SK-N-SH treated with all-trans-retinoic acid at 6 μM for 48 hours (cell line): ENCODE results near the gene ARL4C.

ENCODE experiments used
- ATAC-seq: fragments of 200-7000 bp; cut with Tn5 transposase; 3 replicates; pipeline ENCODE4 v1.9.1; 2020; ENCODE audit warnings: mild to moderate bottlenecking, moderate library complexity
- ARNTL ChIP-seq: fragments of 450-650 bp; formaldehyde crosslinking; IDR thresholded peaks from 2 replicates; pipeline ENCODE4 v1.5.0; 2020; ENCODE audit warnings: low read depth, mild to moderate bottlenecking, moderate library complexity, borderline replicate concordance
- BACH2 ChIP-seq: fragments of 250-450 bp; sonication (Bioruptor Pico); IDR thresholded peaks from 2 replicates; pipeline ENCODE4 v1.9.0; 2021; ENCODE audit warnings: mild to moderate bottlenecking, borderline replicate concordance
- CREB5 ChIP-seq: fragments of 250-450 bp; sonication (Bioruptor Pico); IDR thresholded peaks from 2 replicates; pipeline ENCODE4 v1.5.1; 2020; ENCODE audit warnings: low read depth, mild to moderate bottlenecking, moderate library complexity
- CSDC2 ChIP-seq: fragments of 250-450 bp; sonication (Bioruptor Pico); IDR thresholded peaks from 2 replicates; pipeline ENCODE4 v1.5.0; 2020; ENCODE audit warnings: mild to moderate bottlenecking, moderate library complexity
- CSRNP3 ChIP-seq: fragments of 250-450 bp; sonication (Bioruptor Pico); IDR thresholded peaks from 2 replicates; pipeline ENCODE4 v1.5.1; 2021; ENCODE audit warnings: mild to moderate bottlenecking, moderate library complexity
- ESRRG ChIP-seq: fragments of 250-450 bp; sonication (Bioruptor Pico); IDR thresholded peaks from 2 replicates; pipeline ENCODE4 v1.6.1; 2021; ENCODE audit warnings: mild to moderate bottlenecking
- GLIS3 ChIP-seq: fragments of 250-450 bp; sonication (Bioruptor Pico); IDR thresholded peaks from 2 replicates; pipeline ENCODE4 v1.5.0; 2020; ENCODE audit warnings: mild to moderate bottlenecking, moderate library complexity
- ISL1 ChIP-seq: fragments of 250-450 bp; sonication (Bioruptor Pico); IDR thresholded peaks from 2 replicates; pipeline ENCODE4 v2.1.2; 2022; ENCODE audit warnings: mild to moderate bottlenecking, moderate library complexity
- OSR1 ChIP-seq: fragments of 250-450 bp; sonication (Bioruptor Pico); IDR thresholded peaks from 2 replicates; pipeline ENCODE4 v1.8.0; 2022; ENCODE audit warnings: moderate library complexity, mild to moderate bottlenecking, inconsistent platforms
- PATZ1 ChIP-seq: fragments of 250-450 bp; sonication (Bioruptor Pico); IDR thresholded peaks from 2 replicates; pipeline ENCODE4 v1.8.0; 2020; ENCODE audit warnings: mild to moderate bottlenecking, moderate library complexity, borderline replicate concordance
- POU6F1 ChIP-seq: fragments of 250-450 bp; sonication (Bioruptor Pico); IDR thresholded peaks from 2 replicates; pipeline ENCODE4 v1.8.0; 2021; ENCODE audit warnings: low read depth, mild to moderate bottlenecking, moderate library complexity, borderline replicate concordance
- PPARA ChIP-seq: fragments of 250-450 bp; sonication (Bioruptor Pico); IDR thresholded peaks from 2 replicates; pipeline ENCODE4 v1.5.0; 2020; ENCODE audit warnings: mild to moderate bottlenecking, borderline replicate concordance
- RARB ChIP-seq: fragments of 250-450 bp; sonication (Bioruptor Pico); IDR thresholded peaks from 2 replicates; pipeline ENCODE4 v1.8.0; 2021; ENCODE audit warnings: mild to moderate bottlenecking, moderate library complexity
- SNAI2 ChIP-seq: fragments of 250-450 bp; sonication (Bioruptor Pico); IDR thresholded peaks from 2 replicates; pipeline ENCODE4 v1.5.0; 2020; ENCODE audit warnings: mild to moderate bottlenecking, moderate library complexity
- TCF4 ChIP-seq: fragments of 250-450 bp; sonication (Bioruptor Pico); IDR thresholded peaks from 2 replicates; pipeline ENCODE4 v1.8.0; 2021; ENCODE audit warnings: mild to moderate bottlenecking, moderate library complexity, borderline replicate concordance
- TOX ChIP-seq: fragments of 250-450 bp; sonication (Bioruptor Pico); IDR thresholded peaks from 2 replicates; pipeline ENCODE4 v1.8.0; 2021; ENCODE audit warnings: mild to moderate bottlenecking, moderate library complexity, borderline replicate concordance
- TSHZ2 ChIP-seq: fragments of 250-450 bp; sonication (Bioruptor Pico); IDR thresholded peaks from 2 replicates; pipeline ENCODE4 v1.5.0; 2020; ENCODE audit warnings: mild to moderate bottlenecking, moderate library complexity
- ZC3H10 ChIP-seq: fragments of 250-450 bp; sonication (Bioruptor Pico); IDR thresholded peaks from 2 replicates; pipeline ENCODE4 v1.5.1; 2021; ENCODE audit warnings: mild to moderate bottlenecking, moderate library complexity
- ZFP3 ChIP-seq: fragments of 250-450 bp; sonication (Bioruptor Pico); IDR thresholded peaks from 2 replicates; pipeline ENCODE4 v1.5.0; 2020; ENCODE audit warnings: mild to moderate bottlenecking, moderate library complexity
- ZFP30 ChIP-seq: fragments of 450-650 bp; formaldehyde crosslinking; IDR thresholded peaks from 2 replicates; pipeline ENCODE4 v1.5.0; 2022; ENCODE audit warnings: mild to moderate bottlenecking, moderate library complexity
- ZNF565 ChIP-seq: fragments of 450-650 bp; formaldehyde crosslinking; conservative IDR thresholded peaks from 2 replicates; pipeline ENCODE4 v1.5.0; 2020; ENCODE audit warnings: low read depth, mild to moderate bottlenecking, moderate library complexity
- ZNF70 ChIP-seq: fragments of 450-650 bp; formaldehyde crosslinking; IDR thresholded peaks from 2 replicates; pipeline ENCODE4 v1.5.0; 2020; ENCODE audit warnings: mild to moderate bottlenecking, moderate library complexity
- ZNF8 ChIP-seq: fragments of 450-650 bp; formaldehyde crosslinking; IDR thresholded peaks from 2 replicates; pipeline ENCODE4 v1.5.0; 2020; ENCODE audit warnings: mild to moderate bottlenecking, moderate library complexity

The ARL4C gene

GRCh38 chr2:234496835-234497593 lies at the start of gene ARL4C:
ARL4C (minus strand) TSS chr2:234497081; CDS start chr2:234496586, 495 bp downstream.
- peak; percentile 64 for ATAC-seq
- TF ChIP-seq POU6F1 (CRISPR knock-in tag) = no peak
- TF ChIP-seq GLIS3 (CRISPR knock-in tag) = no peak
- no peak for TF ChIP-seq CSDC2 (CRISPR knock-in tag)
- TF ChIP-seq TOX = no peak
- TF ChIP-seq TCF4 (CRISPR knock-in tag) = no peak
- TF ChIP-seq ESRRG (CRISPR knock-in tag) = no peak
- no peak for TF ChIP-seq ZFP3 (CRISPR knock-in tag)
- TF ChIP-seq RARB = no peak
- TF ChIP-seq CREB5 = no peak
- TF ChIP-seq ARNTL (CRISPR knock-in tag) = no peak
- no peak for TF ChIP-seq CSRNP3 (CRISPR knock-in tag)
- TF ChIP-seq ZNF70 (CRISPR knock-in tag) = no peak
- no peak for TF ChIP-seq ZNF565 (CRISPR knock-in tag)
- TF ChIP-seq OSR1 (CRISPR knock-in tag) = no peak
- no peak for TF ChIP-seq ZNF8 (CRISPR knock-in tag)
- no peak for TF ChIP-seq BACH2 (CRISPR knock-in tag)
- no peak for TF ChIP-seq PPARA
- no peak for TF ChIP-seq SNAI2 (CRISPR knock-in tag)
- no peak for TF ChIP-seq ZC3H10 (CRISPR knock-in tag)

GRCh38 chr2:234544659-234545611 lies 48.1 kb upstream of the ARL4C start:
- ATAC-seq = peak; percentile 98
- no peak for TF ChIP-seq PATZ1 (CRISPR knock-in tag)
- no peak for TF ChIP-seq CSDC2 (CRISPR knock-in tag)
- no peak for TF ChIP-seq ZNF565 (CRISPR knock-in tag)
- no peak for TF ChIP-seq CSRNP3 (CRISPR knock-in tag)
- no peak for TF ChIP-seq PPARA
- TF ChIP-seq ESRRG (CRISPR knock-in tag) = no peak
- no peak for TF ChIP-seq SNAI2 (CRISPR knock-in tag)
- no peak for TF ChIP-seq OSR1 (CRISPR knock-in tag)
- TF ChIP-seq ZFP3 (CRISPR knock-in tag) = no peak
- TF ChIP-seq ISL1 (CRISPR knock-in tag) = no peak
- no peak for TF ChIP-seq ZNF8 (CRISPR knock-in tag)
- no peak for TF ChIP-seq ZC3H10 (CRISPR knock-in tag)
- no peak for TF ChIP-seq TSHZ2 (CRISPR knock-in tag)
- TF ChIP-seq POU6F1 (CRISPR knock-in tag) = no peak
- TF ChIP-seq ZFP30 = no peak
- no peak for TF ChIP-seq CREB5
- no peak for TF ChIP-seq ARNTL (CRISPR knock-in tag)
